GM23338 (cell line): Measurements from ENCODE around the gene LSM3. TPM values are rescaled to one million over a fixed set of nuclear protein-coding genes. Genes with fewer than 3 reads are reported as not detected.

Experiments
- ATAC-seq: fragments of 200-7000 bp; cut with Tn5 transposase; 3 replicates; pipeline ENCODE4 v1.9.1; 2020
- DNase-seq: peaks from one replicate; pipeline ENCODE4 v3.0.0-alpha.2; 2015; ENCODE audit warnings: low spot score
- H2AFZ ChIP-seq: fragments of 200-600 bp; sonication (generic); 2 replicates; pipeline ENCODE4 v1.8.0; 2016; ENCODE audit warnings: antibody characterized with exemption, mild to moderate bottlenecking, moderate library complexity
- H3F3A ChIP-seq: fragments of 200-600 bp; sonication (generic); replicated peaks from 2 replicates; pipeline ENCODE4 v1.8.0; 2017; ENCODE audit warnings: antibody characterized with exemption, mixed run types, low read depth
- H3K27ac ChIP-seq: fragments of 200-600 bp; sonication (generic); 2 replicates; pipeline ENCODE4 v1.6.1; 2016; ENCODE audit warnings: low read depth
- H3K27me3 ChIP-seq: fragments of 200-600 bp; sonication (generic); 2 replicates; pipeline ENCODE4 v1.8.0; 2016; ENCODE audit warnings: mild to moderate bottlenecking, mixed run types, moderate library complexity; ENCODE audit not compliant: insufficient read depth
- H3K36me3 ChIP-seq: fragments of 200-600 bp; sonication (generic); 2 replicates; pipeline ENCODE4 v1.8.0; 2016; ENCODE audit warnings: mild to moderate bottlenecking; ENCODE audit not compliant: insufficient read depth
- H3K4me1 ChIP-seq: fragments of 200-600 bp; sonication (generic); 2 replicates; pipeline ENCODE4 v1.8.0; 2016; ENCODE audit warnings: mild to moderate bottlenecking, moderate library complexity; ENCODE audit not compliant: insufficient read depth
- H3K4me2 ChIP-seq: fragments of 200-600 bp; sonication (generic); 2 replicates; pipeline ENCODE4 v1.7.1; 2017; ENCODE audit warnings: mixed run types
- H3K4me3 ChIP-seq: fragments of 200-600 bp; sonication (generic); 2 replicates; pipeline ENCODE4 v1.6.1; 2016; ENCODE audit warnings: mixed run types
- H3K79me2 ChIP-seq: fragments of 200-600 bp; sonication (generic); replicated peaks from 2 replicates; pipeline ENCODE4 v1.8.0; 2017; ENCODE audit warnings: mild to moderate bottlenecking; ENCODE audit not compliant: insufficient read depth
- H3K9me2 ChIP-seq: fragments of 200-600 bp; sonication (generic); 2 replicates; pipeline ENCODE4 v1.8.0; 2017; ENCODE audit not compliant: insufficient read depth
- H4K20me1 ChIP-seq: fragments of 200-600 bp; sonication (generic); replicated peaks from 2 replicates; pipeline ENCODE4 v1.8.0; 2017; ENCODE audit warnings: mild to moderate bottlenecking; ENCODE audit not compliant: insufficient read depth
- H3K27ac Mint-ChIP-seq: 2 replicates; pipeline ENCODE4 v1.8.0; 2020; ENCODE audit warnings: inconsistent platforms, mild to moderate bottlenecking, moderate library complexity, mixed read lengths
- H3K27me3 Mint-ChIP-seq: 3 replicates; pipeline ENCODE4 v1.8.0; 2022; ENCODE audit warnings: low read depth, mild to moderate bottlenecking, moderate library complexity, mixed read lengths, inconsistent platforms; ENCODE audit not compliant: insufficient read depth, poor library complexity
- H3K36me3 Mint-ChIP-seq: 3 replicates; pipeline ENCODE4 v1.8.0; 2021; ENCODE audit warnings: low read depth, mild to moderate bottlenecking, inconsistent platforms, moderate library complexity, mixed read lengths
- H3K4me1 Mint-ChIP-seq: 3 replicates; pipeline ENCODE4 v1.8.0; 2020; ENCODE audit warnings: mild to moderate bottlenecking, inconsistent platforms, mixed read lengths
- H3K4me3 Mint-ChIP-seq: 3 replicates; pipeline ENCODE4 v1.8.0; 2021; ENCODE audit warnings: moderate library complexity, mild to moderate bottlenecking, inconsistent platforms, mixed read lengths
- H3K9me3 Mint-ChIP-seq: 3 replicates; pipeline ENCODE4 v1.8.0; 2020; ENCODE audit warnings: moderate library complexity, mild to moderate bottlenecking, inconsistent platforms, mixed read lengths
- CREB1 ChIP-seq: fragments of 250-450 bp; sonication (Bioruptor Pico); IDR thresholded peaks from 2 replicates; pipeline ENCODE4 v1.5.0; 2020; ENCODE audit warnings: low read depth, mild to moderate bottlenecking, moderate library complexity
- EZH2 ChIP-seq: fragments of 200-600 bp; sonication (generic); IDR thresholded peaks from one replicate; pipeline ENCODE4 v1.8.0; 2017; ENCODE audit warnings: antibody characterized with exemption, mild to moderate bottlenecking, low read depth; ENCODE audit not compliant: unreplicated experiment
- EZH2phosphoT487 ChIP-seq: fragments of 200-600 bp; sonication (generic); IDR thresholded peaks from one replicate; pipeline ENCODE4 v1.8.1; 2018; ENCODE audit warnings: antibody characterized with exemption; ENCODE audit not compliant: unreplicated experiment
- POLR2AphosphoS5 ChIP-seq: IDR thresholded peaks from 2 replicates; pipeline ENCODE4 v1.6.1; 2016; ENCODE audit warnings: antibody characterized with exemption, low read depth
- STAT1 ChIP-seq: IDR thresholded peaks from one replicate; pipeline ENCODE4 v1.6.1; 2016; ENCODE audit warnings: antibody characterized with exemption; ENCODE audit not compliant: unreplicated experiment
- long read RNA-seq: library from polyadenylated mRNA; unstranded; transcript quantifications from one replicate; pipeline ENCODE4 v2.0.0, GENCODE V29; 2020; ENCODE audit not compliant: unreplicated experiment
- polyA plus RNA-seq: library from polyadenylated mRNA; unstranded; fragments of >200 nt; fragmentation: Nextera tagmentation; extraction: Ambion mirVana; gene quantifications from 2 replicates; pipeline ENCODE4 v1.2.1, GENCODE V29; 2016
- total RNA-seq: library from RNA; depleted of rRNA; stranded (reverse); fragments of >200 nt; shearing (Covaris generic); gene quantifications from 2 replicates; pipeline ENCODE4 v1.2.3, GENCODE V29; 2014; rRNA removed
- TF ChIP-seq, protein P1 (sequence below): IDR thresholded peaks from 2 replicates; pipeline ENCODE4 v1.6.1; 2016; ENCODE audit warnings: antibody characterized with exemption
- TF ChIP-seq, protein P2 (sequence below): IDR thresholded peaks from one replicate; pipeline ENCODE4 v1.6.1; 2018; ENCODE audit warnings: antibody characterized with exemption; ENCODE audit not compliant: unreplicated experiment
- TF ChIP-seq, protein P3 (sequence below), 2 experiments: fragments of 200-600 bp in 1 of 2; sonication (generic) in 1 of 2; conservative IDR thresholded peaks; 2 replicates each; pipeline versions ENCODE4 v1.5.1 to v1.6.1; 2016 to 2017; ENCODE audit warnings: antibody characterized with exemption in 2 of 2, low read depth in 2 of 2, mild to moderate bottlenecking in 2 of 2, moderate library complexity in 1 of 2

LSM3 gene
- total RNA-seq (20.1 TPM in 2 replicates), polyA plus RNA-seq (64.1 and 71.5 TPM in 2 replicates)
- long read RNA-seq, transcript LSM3-201 (4 exons, 3,815 nt), result major isoform, 48 of 56 reads
- long read RNA-seq, partial matches to known transcripts, result 8 of 56 reads
- long read RNA-seq, other reads (novel, unspliced or antisense), result 0 of 56 reads

DNA sequence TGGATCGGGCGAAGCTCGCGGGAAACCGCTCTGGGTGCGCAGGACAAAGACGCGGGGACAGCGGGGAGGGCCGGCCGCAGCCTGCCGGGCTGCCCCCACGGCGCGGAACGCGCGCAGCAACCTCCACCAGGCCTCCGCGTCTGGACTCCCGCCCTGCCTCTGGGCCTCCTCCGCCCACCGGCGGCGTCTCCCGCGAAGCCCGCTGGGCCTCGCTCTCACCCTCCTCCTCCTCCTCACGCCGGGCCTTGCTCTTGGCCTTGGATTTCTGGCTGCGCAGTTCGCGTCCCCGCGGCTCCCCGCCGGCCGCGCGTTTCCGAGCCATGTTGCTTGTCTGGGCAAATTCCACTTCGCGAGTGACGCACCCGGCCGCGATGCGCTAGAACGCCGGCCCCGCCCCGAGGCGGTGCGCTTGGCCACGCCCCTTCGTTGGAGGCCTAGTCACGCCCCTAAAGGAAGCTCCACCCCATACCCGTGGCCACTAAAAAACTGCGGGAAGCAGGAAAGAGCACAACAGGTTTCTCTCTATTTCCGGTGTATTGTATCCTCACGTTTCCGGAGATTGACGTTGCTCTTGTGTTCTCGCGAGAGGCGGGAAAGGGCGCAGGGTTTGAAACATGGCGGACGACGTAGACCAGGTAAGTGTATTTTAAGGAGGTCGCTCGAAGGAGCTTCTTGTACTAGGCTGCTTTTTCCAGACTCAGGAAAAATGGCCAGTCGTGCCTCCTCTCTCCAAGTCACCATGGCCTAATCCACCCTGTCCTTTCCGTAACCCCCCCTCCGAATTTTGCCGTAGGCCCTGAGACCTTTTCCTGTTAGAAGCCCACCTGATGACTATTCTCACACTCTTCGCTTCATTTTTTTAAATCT is at the start of gene LSM3, which contains the start of gene XPC:
TSS of gene LSM3 (plus strand) at position 571 of the 867 bp plus-strand sequence. CDS start at position 615, 44 bp downstream.
TSS of gene XPC (minus strand) at position 355 of the 867 bp plus-strand sequence. CDS start at position 322, 33 bp downstream.
- Histone ChIP-seq H3K4me3 (peak within 1 kb of the TSS; percentile 84), H2AFZ (peak within 1 kb of the TSS; percentile 57; the same call in 1 of the 2 replicates), H3F3A (no peaks in the 10 kb centered on the region), H3K27me3 (no peaks in the 10 kb centered on the region), H3K36me3 (peaks cover 26% of the 10 kb centered on the region), H3K4me1 (peaks cover 14% of the 10 kb centered on the region), H3K79me2 (peaks cover 81% of the 10 kb centered on the region), H3K27ac (peak within 1 kb of the TSS; percentile 70), H4K20me1 (peaks cover 11% of the 10 kb centered on the region), H3K9me2 (no peaks in the 10 kb centered on the region), H3K4me2 (peak within 1 kb of the TSS; percentile 94)
- peaks cover 26% of the 10 kb centered on the region for H3K36me3 Mint-ChIP-seq
- DNase-seq (peak; percentile 99), ATAC-seq (peak; percentile 97)
- peaks cover 27% of the 10 kb centered on the region for H3K4me1 Mint-ChIP-seq
- peak within 1 kb of the TSS; percentile 99 for H3K27ac Mint-ChIP-seq
- 0 out of 3 replicates have a peak, but pooled peaks cover 3% of the 10 kb centered on the region for H3K9me3 Mint-ChIP-seq
- H3K4me3 Mint-ChIP-seq, result peak within 1 kb of the TSS; percentile 99
- TF ChIP-seq EZH2phosphoT487 (no peak), POLR2AphosphoS5 (peak; percentile 91), CREB1 (CRISPR knock-in tag) (peak; percentile 83)
- TF ChIP-seq, protein P1, sequence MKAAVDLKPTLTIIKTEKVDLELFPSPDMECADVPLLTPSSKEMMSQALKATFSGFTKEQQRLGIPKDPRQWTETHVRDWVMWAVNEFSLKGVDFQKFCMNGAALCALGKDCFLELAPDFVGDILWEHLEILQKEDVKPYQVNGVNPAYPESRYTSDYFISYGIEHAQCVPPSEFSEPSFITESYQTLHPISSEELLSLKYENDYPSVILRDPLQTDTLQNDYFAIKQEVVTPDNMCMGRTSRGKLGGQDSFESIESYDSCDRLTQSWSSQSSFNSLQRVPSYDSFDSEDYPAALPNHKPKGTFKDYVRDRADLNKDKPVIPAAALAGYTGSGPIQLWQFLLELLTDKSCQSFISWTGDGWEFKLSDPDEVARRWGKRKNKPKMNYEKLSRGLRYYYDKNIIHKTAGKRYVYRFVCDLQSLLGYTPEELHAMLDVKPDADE, result peak; percentile 82
- H3K27me3 Mint-ChIP-seq, result peaks cover 10% of the 10 kb centered on the region

DNA sequence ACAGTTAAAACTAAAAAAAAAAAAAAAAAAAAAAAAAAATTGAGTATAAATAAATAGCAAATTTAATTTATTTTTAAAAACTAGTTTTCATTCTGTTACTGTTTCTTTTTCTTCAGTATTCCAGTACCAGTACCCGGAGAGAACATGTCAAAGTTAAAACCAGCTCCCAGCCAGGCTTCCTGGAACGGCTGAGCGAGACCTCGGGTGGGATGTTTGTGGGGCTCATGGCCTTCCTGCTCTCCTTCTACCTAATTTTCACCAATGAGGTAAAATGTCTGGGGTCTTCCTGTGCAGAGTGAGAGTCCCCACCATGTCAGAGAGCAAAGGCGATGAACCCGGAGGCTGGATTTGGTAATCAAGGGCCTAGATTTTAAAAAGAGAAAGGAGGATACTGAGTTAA is 49.3 kb upstream of the LSM3 start:
- Histone ChIP-seq H3F3A (no peaks in the 10 kb centered on the region), H3K27me3 (no peaks in the 10 kb centered on the region), H3K4me3 (no peak overlapping the region), H2AFZ (no peak overlapping the region), H3K9me2 (no peaks in the 10 kb centered on the region), H4K20me1 (peaks cover 8% of the 10 kb centered on the region; the same call in 1 of the 2 replicates), H3K36me3 (peaks cover 4% of the 10 kb centered on the region; the same call in 1 of the 2 replicates), H3K4me2 (no peak overlapping the region), H3K27ac (no peak overlapping the region), H3K79me2 (peaks cover 30% of the 10 kb centered on the region), H3K4me1 (peaks cover 9% of the 10 kb centered on the region; the same call in 1 of the 2 replicates)
- Mint-ChIP-seq H3K4me1 (peaks cover 8% of the 10 kb centered on the region; the same call in 2 of the 3 replicates), H3K36me3 (peaks cover 61% of the 10 kb centered on the region), H3K27ac (no peak overlapping the region), H3K4me3 (no peak overlapping the region), H3K27me3 (peaks cover 18% of the 10 kb centered on the region), H3K9me3 (no peaks in the 10 kb centered on the region)
- TF ChIP-seq, protein P2, sequence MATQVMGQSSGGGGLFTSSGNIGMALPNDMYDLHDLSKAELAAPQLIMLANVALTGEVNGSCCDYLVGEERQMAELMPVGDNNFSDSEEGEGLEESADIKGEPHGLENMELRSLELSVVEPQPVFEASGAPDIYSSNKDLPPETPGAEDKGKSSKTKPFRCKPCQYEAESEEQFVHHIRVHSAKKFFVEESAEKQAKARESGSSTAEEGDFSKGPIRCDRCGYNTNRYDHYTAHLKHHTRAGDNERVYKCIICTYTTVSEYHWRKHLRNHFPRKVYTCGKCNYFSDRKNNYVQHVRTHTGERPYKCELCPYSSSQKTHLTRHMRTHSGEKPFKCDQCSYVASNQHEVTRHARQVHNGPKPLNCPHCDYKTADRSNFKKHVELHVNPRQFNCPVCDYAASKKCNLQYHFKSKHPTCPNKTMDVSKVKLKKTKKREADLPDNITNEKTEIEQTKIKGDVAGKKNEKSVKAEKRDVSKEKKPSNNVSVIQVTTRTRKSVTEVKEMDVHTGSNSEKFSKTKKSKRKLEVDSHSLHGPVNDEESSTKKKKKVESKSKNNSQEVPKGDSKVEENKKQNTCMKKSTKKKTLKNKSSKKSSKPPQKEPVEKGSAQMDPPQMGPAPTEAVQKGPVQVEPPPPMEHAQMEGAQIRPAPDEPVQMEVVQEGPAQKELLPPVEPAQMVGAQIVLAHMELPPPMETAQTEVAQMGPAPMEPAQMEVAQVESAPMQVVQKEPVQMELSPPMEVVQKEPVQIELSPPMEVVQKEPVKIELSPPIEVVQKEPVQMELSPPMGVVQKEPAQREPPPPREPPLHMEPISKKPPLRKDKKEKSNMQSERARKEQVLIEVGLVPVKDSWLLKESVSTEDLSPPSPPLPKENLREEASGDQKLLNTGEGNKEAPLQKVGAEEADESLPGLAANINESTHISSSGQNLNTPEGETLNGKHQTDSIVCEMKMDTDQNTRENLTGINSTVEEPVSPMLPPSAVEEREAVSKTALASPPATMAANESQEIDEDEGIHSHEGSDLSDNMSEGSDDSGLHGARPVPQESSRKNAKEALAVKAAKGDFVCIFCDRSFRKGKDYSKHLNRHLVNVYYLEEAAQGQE, result no peak
- TF ChIP-seq, protein P3, sequence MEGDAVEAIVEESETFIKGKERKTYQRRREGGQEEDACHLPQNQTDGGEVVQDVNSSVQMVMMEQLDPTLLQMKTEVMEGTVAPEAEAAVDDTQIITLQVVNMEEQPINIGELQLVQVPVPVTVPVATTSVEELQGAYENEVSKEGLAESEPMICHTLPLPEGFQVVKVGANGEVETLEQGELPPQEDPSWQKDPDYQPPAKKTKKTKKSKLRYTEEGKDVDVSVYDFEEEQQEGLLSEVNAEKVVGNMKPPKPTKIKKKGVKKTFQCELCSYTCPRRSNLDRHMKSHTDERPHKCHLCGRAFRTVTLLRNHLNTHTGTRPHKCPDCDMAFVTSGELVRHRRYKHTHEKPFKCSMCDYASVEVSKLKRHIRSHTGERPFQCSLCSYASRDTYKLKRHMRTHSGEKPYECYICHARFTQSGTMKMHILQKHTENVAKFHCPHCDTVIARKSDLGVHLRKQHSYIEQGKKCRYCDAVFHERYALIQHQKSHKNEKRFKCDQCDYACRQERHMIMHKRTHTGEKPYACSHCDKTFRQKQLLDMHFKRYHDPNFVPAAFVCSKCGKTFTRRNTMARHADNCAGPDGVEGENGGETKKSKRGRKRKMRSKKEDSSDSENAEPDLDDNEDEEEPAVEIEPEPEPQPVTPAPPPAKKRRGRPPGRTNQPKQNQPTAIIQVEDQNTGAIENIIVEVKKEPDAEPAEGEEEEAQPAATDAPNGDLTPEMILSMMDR (conservative IDR thresholded peaks at IDR 0.05; ENCODE audit: low read depth in 2 of 2), result no peak
- no peak for TF ChIP-seq STAT1
- no peak for TF ChIP-seq EZH2
- no peak for ATAC-seq
- DNase-seq, result no peak
